NK-92 (cell line): ENCODE measurements around the gene C1orf210.

Experiments used
- DNase-seq: peaks from one replicate; lab custom pipeline; 2025; ENCODE audit not compliant: unreplicated experiment; lab: John Stamatoyannopoulos, UW

Gene C1orf210

DNA sequence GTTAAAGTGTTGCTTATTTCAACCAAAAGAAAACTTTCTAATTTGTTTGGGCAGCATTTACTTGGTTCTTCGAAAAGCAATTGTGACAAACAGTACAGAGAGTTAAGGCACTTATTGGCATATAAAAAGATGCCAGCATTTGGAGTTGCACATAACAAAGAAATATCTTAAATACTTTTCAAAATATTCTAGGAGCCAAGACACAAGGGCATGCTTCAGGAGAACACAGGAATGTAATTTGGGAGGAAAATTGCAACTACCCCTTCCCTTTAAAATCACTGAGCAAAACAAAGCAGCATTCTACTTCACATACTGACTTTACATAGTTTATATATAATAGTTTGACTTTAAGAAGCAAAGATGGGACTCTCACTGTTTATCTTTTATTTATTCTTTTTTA is 10.8 kb upstream of the C1orf210 start:
- DNase-seq: no peak

DNA sequence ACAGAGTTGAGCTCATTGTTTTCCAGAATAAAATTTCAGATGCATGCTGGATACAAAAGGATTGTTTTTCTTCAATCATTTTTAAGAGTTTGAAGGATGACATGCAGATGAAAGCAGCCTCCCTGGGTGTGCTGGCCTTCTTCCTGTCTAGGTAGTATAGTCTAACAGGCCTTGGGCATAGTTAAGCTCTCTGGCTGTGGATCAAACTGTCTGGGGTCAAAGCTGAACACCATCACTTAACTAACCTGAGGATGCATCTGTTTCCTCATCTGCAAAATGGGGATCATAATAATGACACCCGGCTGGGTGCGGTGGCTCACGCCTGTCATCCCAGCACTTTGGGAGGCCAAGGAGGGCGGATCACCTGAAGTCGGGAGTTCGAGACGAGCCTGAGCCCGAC is 9.4 kb upstream of the C1orf210 start:
- DNase-seq: no peak

DNA sequence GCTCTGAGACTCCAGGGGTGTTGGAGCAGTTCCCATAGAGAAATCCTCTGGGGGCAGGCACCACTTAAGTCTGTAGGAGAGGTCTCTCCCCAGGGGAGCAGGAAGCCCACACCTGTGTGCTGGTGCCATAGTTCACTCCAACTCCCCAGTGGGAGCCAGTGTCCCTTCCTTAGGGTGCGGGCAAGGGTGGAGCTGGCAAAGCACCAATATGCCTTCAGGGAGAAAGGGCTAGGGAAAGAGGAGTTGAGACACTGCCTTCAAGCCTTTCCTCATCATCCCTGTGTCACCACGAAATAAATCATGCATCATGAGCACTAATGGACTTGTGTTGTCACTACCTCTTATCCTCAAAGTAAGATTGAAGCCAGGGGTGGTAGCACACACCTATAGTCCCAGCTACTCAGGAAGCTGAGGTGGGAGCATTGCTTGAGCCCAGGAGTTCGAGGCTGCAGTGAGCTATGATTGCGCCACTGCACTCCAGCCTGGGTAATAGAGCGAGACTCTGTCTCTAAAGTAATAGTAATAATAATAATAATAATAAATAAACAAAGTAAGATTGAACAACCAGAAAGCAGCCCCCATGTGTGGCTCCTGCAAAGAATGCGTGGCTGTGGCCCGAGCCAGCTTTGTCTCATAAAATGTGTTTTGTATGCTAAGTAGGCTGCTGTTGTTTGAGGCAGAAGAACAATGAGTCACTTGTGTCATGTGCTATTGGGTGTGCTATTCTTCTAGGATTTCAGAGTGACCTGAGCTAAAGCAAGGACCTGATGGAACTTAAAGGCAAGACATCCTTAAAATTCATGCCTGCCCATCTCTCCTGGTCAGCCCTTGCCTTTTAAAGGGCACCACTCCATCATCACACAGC is 8.7 kb upstream of the C1orf210 start:
- no peak for DNase-seq

DNA sequence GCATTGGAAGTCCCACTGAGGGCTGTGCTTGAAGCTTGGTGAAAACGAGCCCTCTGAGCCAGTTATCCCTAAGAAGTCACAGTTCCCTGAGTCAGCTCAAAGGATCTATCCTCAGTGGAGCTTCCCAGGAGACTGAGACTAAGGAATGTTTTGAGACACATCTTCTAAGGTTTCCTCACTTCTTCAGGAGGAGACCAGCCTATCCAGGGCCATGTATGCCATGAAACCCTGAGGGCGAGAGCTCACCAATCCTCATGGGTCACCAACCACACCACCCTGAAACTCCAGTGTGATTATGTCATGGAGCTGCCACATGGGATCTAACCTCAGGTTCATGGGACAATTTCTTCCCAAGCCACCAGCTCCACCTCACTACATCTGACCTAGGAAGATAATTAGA is 7.8 kb upstream of the C1orf210 start:
- no peak for DNase-seq

DNA sequence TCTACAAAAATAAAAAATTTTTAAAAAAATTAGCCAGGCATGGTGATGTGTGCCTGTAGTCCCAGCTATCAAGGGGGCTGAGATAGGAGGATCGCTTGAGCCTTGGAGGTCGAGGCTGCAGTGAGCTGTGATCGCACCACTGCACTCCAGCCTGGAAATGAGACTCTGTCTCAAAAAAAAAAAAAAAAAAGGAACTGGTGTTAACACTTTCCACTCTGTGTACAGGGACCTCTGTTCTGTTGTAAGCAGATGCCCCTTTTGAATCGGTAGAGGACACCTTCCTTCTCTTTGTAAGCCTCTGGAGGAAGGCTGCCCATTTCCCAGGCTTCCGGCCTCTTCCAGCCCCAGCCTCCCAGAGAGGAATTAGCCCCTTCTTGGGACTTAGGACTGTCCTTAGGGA is 7.3 kb upstream of the C1orf210 start:
- DNase-seq: no peak

DNA sequence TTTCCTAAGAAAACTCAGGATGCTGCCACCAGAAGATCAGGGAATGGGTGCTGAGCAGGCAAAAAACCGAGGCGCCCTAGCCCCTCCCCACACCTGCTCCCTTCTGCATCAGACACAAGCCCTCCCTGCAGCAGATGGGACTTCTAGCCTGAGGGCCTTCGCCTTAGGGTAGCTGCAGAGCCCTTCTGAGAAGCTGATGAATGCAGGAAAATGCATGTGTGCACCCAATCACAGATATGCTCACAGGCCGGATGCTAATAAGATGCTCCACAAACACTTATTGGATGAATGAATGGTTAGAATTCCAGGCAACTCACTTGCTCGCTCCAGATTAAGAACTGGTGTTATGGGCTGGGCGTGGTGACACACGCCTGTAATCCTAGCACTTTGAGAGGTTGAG is 6.8 kb upstream of the C1orf210 start:
- no peak for DNase-seq

DNA sequence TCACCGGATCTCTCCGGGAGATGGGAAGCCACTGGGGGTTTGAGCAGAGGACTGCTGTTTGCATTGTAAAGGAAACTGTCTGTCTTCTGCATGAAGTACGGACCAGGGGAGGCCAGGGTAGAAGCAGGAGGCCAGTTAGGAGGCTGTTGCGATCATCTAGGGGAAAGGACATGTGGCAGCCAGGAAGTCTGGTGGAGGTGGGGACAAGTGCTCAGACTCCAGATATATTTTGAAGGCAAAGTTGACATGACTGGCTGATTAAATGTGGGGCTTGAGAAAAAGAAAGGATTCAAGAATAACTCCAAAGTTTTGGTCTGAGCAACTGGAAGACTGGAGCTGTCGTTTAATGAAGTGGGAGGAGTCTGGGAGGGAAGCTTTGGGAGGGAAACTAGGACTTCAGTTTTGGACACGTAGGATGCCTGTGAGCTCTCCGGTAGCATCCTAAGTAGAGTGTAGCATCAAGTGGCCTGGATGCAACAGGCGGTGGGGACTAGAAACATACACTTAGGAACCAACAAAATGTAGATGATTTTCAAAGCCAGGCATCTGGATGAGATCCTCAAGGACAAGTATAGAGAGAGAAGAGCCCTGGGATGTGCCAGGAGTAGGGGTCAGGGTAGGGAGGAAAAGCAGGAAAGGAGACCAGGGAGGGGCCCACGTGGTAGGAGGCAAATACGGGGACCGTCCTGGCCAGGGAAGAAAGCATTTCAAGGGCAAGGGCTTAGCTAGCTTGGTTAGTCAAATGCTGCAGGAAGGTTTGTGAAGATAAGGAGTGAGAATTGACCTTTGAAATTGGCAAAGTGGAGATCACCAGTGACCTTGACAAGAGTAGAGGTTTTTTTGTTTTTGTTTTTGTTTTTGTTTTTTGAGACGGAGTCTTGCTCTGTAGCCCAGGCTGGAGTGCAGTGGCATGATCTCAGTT is 3.7 kb upstream of the C1orf210 start:
- DNase-seq: no peak

DNA sequence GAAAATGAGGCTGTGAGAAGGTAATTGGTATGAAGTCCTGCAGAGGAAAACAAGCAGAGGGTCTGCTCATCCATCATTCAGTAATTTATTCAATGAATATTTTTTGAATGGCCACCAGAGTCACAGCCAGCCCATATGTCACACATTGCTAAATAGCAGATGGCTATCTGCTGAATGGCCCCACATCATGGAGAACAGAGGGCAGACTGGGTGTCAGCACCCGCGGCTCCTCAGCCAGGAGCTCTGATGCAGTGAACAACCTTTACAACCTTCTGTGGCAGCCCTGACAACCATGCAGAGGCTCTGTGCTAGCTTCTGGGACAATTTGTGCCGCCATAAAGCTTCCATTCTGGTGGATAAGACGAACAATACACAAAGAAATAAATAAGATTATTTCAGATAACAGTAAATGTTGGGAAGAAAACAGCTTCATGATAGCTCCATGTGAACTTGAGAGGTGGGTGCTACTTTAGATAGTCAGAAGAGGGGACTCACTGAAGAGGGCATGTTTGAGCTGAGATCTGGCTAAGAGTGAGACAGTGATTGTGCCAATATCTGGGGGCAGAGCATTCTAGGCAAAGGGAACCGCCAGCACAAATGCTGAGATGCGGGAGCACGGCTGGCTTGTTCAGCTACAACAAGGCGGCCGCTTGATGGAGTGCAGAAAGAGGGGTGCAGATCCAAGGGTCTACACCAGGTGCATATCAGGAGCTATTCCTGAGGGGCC is 2.8 kb upstream of the C1orf210 start:
- no peak for DNase-seq

DNA sequence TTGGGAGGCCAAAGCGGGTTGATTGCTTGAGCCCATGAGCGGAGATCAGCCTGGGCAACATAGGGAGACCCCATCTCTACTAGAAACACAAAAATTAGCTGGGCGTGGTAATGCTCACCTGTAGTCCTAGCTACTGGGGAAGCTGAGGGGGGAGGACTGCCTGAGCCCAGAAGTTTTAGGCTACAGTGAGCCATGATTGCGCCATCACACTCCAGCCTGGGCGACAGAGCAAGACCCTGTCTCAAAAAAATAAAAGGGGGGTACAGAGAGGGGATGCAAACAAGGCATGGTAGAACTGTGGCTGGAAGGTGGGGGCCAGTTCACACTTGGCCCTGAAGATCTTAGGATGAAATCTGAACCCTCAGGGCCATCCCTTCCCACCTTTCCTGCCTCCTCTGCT is 1.2 kb upstream of the C1orf210 start:
- DNase-seq: no peak

DNA sequence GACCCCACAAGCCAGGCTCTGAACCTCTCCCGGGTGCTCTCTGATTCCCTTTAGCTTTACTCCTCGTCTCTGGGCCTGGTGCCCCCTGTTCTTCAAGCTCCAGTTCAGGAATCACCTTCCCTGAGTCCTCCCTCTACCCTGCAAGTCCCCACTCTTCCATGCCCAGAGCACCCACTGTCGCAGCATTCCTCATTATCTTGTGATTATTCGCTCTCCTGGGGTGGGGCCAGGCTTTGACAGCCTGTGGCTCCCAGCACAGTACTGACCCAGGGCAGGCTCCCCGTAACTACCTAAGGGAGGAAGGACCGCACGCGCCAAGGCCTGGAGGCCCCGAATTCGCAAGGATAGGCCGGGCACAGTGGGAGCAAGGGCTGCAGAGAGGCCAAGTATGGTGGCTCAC is 734 bp upstream of the C1orf210 start:
- no peak for DNase-seq

DNA sequence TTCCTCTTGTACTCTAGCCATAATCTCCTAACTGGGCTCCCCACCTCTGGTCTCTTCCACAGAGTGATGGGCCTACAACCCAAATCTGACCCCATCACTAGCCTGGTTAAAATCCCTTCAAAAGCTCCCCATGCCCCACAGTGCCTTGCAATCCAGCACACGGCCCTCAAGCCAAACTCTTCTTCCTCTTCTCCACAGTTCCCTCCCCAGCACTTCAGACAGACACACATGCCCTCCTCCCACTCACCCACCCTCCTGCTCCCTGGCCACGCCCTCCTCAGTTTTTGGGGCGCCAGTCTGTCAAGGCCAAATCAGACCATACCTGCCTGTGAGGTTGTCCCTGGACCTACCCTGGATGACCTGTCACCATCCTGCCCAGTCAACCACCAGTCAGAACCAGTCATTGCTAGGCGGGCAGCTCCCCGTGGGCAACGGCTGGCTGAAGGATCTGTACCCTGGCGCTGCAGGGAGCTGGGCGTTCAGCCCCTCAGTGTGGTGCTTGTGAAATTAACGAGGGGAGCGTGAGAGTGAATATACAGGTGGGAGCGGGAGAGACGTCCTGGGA is 753 bp downstream of the C1orf210 start:
- DNase-seq: no peak

DNA sequence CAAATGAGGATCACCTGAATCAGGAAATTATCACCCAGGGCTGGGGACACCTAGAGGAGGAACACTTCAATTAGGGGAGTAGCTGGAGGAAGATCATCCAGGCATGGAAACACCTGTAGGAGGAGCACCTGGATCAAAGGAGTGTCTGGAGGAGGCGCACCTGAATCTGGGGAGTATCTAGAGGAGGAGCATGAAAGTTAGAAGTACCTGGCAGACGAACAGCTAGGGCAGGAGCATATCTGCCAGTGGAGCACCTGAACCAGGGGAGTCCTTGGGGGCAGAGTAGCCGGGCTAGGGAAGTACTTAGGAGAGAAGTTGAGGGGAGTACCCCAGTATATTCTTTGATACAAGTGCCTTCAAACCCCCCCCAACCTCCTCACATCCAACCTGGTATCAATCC is 1.3 kb downstream of the C1orf210 start:
- no peak for DNase-seq

DNA sequence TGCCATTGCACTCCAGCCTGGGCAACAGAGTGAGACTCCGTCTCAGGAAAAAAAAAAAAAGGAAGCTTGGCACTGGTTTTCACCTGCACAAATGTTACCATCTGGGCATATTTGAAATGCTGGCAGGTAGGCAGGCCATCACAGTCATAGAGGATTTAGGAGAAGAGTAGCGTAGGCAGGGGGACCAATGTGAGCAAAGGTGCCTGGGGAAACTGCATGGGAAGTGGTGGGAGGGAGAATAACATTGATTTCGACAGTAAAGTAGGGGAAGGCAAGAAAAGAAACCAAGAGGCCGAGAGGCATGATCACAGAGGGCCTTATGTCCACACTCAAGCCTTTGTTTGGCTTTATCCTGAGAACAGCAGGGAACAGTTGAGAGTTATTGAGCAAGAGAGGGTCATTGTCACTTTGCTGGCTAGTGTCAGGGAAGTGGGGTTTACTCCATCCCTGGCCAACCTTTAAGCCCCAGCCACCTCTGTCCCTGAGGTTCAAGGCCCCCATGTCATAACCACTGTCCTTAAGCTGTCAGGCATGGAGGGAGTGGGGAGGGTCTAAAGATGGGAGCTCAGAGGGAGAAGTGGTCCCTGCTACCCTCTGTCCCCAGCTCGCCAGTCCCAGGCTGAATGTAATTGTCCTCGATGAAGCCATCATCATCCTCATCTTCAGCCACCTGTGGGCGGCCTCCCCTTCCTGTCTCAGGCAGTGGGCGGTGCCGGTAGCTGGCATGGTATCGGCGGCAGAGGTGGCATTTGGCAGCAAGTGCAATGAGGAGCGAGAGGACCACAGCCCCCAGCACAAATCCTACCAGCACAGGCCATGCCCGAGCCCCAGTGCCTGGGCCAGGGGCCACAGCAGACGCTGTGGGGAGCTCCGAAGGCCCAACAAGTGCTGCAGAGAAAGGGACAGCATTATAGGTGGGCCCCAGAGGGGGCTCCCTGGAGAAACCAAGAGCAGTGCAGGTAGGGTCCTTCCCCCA is 2.9 kb downstream of the C1orf210 start:
- DNase-seq: no peak

DNA sequence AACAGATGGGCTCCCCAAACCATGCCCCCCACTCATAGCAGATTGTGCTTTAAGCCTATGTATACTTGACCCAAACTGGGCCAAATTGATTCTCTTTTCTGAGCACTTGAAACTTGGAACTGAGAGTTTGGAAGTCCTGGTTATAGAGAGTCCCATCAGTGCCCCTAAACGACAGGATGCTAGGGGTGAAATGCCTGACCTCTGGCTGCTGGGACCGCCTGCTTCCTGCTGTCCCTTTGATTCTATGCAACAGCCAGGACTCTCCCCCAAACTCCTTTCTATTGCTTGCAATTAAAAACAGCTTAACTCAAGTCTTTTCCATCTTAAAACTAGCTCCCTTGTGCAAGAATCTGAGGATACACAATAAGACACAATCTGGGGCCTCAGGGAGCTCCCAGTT is 4.7 kb downstream of the C1orf210 start:
- DNase-seq: no peak

DNA sequence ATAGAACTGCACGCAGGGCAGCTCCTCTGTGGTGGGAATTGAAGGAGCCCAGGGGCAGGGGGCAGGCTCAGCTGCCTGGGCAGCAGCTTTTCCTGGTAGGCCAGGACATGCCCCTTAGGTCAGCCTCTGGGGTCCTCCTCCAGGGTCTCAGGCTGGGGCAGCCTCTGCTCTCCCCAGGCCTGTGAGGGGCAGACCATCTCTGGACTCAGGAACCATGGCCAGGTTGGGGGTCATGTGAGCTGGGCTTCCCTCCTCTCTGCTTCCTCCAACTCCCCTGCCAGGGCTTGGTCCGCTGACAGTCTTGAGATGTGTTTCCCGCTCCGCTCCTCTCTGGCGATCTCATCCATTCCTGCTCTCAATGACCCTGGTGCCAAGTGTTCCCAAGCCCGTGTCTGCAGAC is 5.7 kb downstream of the C1orf210 start:
- no peak for DNase-seq

DNA sequence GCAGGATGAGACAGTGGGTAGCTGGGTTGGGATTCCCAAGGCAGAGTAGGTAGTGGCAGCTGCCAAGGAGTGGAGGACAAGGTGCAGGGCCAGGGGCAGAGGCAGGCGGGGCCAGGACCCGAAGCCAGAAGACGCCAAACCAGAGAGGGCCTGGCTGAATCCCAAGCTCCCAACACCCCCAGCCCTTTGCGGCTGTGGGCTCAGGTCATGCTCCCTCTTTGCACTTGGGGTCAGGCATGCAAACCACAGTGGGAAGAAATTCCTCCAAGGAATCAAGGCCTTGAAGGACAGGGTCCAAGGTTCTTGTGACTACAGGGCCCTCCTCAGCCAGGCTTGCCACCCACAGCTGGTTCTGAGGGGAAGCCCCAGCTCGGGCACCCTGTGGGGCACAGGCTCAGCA is 6.2 kb downstream of the C1orf210 start:
- no peak for DNase-seq

DNA sequence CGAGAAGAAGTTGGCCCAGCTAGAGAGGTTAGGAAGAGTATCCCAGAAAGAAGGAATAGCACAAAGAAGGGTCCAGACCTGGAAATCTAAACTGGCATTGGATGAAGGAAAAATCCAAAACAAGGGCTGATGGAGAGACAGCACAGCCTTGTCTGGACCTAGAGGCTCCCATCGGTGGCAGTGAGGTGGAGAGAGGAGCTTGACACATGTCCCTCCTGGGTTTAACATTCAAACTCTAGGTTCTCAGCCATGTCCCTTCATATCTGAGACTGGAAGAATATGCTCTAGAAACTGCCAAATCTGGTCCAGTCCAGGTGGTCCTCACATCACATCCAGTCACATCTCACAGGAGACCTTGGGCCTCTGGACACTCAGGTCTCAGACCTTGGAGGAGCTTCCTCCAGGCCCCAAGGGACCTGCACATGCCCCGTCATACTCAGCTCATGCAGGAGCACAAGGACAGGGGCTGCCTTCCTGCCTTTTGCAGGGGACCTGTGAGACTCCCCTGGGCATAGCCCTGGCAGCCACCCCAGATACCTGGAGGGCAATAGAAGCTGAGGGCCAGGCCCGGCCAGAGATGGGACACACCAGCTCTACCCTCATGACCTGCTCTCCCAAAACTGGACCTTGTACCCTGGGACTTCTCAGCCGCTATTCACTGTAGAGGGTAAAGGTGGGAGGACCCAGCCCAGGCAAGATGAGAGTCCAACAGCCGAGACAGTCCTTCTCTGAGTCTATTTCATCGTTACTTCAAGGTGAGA is 8.1 kb downstream of the C1orf210 start:
- DNase-seq: no peak

DNA sequence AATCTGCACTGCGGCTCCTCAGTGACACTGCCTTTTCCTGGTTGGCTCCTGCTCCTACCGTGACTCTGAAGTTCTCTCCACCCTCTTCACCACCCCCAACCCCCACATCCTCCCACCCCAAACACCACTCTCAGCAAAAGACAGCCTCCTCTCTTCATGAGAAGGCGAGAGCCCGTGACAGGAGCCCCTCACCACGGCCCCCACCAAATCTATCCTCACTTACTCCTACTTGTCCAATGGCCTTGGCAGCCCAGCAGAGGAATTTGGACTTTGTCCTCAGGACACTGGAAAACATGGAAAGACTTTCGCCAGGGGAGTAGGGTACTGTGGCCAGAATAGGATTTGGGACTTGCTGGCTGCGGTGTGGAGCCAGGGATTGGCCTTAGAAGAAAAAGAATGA is 8.7 kb downstream of the C1orf210 start:
- DNase-seq: no peak
